Panc1 (cell line): Measurements from ENCODE around the gene SBF1.

Experiments used
- POLR2AphosphoS5 ChIP-seq: IDR thresholded peaks from 2 replicates; pipeline ENCODE4 v1.6.1; 2012; ENCODE audit warnings: mild to moderate bottlenecking, low read depth, low read length, moderate library complexity
- SIN3A ChIP-seq: IDR thresholded peaks from 2 replicates; pipeline ENCODE4 v1.6.1; 2012; ENCODE audit warnings: low read depth, mild to moderate bottlenecking, low read length, moderate library complexity, borderline replicate concordance; ENCODE audit not compliant: insufficient read depth
- TCF7L2 ChIP-seq: IDR thresholded peaks from 2 replicates; pipeline ENCODE4 v1.6.1; 2011; ENCODE audit warnings: mild to moderate bottlenecking, low read depth, low read length, inconsistent platforms
- TF ChIP-seq, protein P1 (sequence below): fragments of 450-650 bp; IDR thresholded peaks from 2 replicates; pipeline ENCODE4 v1.5.1; 2017; ENCODE audit warnings: mild to moderate bottlenecking
- TF ChIP-seq, protein P2 (sequence below), 2 experiments: IDR thresholded peaks; 2 replicates each; pipeline ENCODE4 v1.6.1; 2011 to 2012; ENCODE audit warnings: low read depth in 2 of 2, control low read depth in 1 of 2, low read length in 1 of 2, mild to moderate bottlenecking in 1 of 2, moderate library complexity in 1 of 2; ENCODE audit not compliant: insufficient read depth in 1 of 2

DNA sequence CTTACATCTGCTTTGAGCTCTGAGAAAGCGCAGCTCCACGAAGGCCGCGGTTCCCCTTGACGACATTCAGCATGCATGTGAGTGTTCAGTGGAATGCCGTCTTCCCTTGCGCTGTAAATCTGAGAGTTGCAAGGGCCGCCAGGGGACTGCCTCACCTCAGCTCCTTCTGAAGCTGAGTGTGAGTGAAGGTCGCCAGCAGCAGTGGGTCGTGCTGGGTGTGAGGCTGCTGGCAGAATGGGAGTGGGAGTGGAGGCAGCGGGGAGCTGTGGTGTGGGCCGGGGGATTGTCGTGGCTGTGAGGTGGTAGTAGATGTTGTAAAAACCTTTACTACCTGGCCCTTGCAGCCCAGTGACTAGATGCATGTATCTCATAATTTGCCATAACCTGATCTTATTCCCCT lies 66.5 kb downstream of the SBF1 start:
- TF ChIP-seq, protein P1, sequence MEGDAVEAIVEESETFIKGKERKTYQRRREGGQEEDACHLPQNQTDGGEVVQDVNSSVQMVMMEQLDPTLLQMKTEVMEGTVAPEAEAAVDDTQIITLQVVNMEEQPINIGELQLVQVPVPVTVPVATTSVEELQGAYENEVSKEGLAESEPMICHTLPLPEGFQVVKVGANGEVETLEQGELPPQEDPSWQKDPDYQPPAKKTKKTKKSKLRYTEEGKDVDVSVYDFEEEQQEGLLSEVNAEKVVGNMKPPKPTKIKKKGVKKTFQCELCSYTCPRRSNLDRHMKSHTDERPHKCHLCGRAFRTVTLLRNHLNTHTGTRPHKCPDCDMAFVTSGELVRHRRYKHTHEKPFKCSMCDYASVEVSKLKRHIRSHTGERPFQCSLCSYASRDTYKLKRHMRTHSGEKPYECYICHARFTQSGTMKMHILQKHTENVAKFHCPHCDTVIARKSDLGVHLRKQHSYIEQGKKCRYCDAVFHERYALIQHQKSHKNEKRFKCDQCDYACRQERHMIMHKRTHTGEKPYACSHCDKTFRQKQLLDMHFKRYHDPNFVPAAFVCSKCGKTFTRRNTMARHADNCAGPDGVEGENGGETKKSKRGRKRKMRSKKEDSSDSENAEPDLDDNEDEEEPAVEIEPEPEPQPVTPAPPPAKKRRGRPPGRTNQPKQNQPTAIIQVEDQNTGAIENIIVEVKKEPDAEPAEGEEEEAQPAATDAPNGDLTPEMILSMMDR: no peak
- TF ChIP-seq, protein P2, sequence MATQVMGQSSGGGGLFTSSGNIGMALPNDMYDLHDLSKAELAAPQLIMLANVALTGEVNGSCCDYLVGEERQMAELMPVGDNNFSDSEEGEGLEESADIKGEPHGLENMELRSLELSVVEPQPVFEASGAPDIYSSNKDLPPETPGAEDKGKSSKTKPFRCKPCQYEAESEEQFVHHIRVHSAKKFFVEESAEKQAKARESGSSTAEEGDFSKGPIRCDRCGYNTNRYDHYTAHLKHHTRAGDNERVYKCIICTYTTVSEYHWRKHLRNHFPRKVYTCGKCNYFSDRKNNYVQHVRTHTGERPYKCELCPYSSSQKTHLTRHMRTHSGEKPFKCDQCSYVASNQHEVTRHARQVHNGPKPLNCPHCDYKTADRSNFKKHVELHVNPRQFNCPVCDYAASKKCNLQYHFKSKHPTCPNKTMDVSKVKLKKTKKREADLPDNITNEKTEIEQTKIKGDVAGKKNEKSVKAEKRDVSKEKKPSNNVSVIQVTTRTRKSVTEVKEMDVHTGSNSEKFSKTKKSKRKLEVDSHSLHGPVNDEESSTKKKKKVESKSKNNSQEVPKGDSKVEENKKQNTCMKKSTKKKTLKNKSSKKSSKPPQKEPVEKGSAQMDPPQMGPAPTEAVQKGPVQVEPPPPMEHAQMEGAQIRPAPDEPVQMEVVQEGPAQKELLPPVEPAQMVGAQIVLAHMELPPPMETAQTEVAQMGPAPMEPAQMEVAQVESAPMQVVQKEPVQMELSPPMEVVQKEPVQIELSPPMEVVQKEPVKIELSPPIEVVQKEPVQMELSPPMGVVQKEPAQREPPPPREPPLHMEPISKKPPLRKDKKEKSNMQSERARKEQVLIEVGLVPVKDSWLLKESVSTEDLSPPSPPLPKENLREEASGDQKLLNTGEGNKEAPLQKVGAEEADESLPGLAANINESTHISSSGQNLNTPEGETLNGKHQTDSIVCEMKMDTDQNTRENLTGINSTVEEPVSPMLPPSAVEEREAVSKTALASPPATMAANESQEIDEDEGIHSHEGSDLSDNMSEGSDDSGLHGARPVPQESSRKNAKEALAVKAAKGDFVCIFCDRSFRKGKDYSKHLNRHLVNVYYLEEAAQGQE (IDR thresholded peaks at IDR 0.05; ENCODE audit: insufficient read depth in 1 of 2, low read depth in 2 of 2, low read length in 1 of 2): no peak
- TF ChIP-seq POLR2AphosphoS5 (no peak), SIN3A (no peak), TCF7L2 (no peak)
